Measurements from ENCODE around the gene RUNX1. TPM values are rescaled to one million over a fixed set of nuclear protein-coding genes. Genes with fewer than 3 reads are reported as not detected.

RUNX1 gene
- total RNA-seq, 2 donors from 2014 or later, result 4.9 to 12.5 TPM

DNA sequence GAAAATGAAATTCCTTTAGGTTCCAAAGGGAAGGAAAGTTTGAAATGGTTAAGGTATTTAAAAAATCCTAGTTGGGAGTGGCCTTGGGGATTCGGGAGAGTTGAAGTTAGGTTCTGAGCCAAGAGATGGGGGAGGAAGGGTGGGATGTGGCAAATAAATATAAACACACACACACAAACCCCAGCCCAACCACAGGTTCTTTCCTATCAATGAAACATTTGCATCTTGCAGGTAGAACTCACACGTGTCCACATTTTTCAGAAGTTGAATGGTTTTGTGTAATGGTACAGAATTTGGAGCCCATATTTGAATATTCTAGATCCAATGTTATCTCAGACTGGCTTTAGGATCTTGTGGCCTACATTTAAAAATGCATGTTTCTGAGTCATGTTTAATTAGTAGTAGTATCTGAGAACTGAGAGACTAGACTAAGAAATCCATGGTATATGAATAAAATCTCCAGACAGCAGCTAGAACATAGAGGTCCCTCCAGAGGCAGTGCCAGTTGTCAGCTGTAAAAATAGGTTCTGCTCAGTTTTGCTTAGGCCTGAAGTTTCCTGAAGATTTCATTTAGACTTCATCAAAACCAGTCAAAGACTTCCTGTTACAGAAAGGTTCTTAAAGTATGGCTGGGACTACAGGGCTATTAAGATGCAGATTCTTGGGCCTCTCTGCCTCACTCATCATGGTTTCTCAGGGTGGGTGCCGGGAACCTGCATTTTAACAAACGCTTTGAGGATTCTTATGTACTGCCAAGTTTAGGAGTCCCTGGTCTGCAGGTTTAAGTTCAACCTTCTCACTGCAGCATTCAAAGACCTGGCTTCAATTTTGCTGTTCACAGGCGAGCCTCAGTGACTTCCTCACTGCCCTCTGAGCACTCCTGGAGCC lies 21.3 kb downstream of the RUNX1 start:
- intact Hi-C loops (cut with DNase I), result no loop called here

DNA sequence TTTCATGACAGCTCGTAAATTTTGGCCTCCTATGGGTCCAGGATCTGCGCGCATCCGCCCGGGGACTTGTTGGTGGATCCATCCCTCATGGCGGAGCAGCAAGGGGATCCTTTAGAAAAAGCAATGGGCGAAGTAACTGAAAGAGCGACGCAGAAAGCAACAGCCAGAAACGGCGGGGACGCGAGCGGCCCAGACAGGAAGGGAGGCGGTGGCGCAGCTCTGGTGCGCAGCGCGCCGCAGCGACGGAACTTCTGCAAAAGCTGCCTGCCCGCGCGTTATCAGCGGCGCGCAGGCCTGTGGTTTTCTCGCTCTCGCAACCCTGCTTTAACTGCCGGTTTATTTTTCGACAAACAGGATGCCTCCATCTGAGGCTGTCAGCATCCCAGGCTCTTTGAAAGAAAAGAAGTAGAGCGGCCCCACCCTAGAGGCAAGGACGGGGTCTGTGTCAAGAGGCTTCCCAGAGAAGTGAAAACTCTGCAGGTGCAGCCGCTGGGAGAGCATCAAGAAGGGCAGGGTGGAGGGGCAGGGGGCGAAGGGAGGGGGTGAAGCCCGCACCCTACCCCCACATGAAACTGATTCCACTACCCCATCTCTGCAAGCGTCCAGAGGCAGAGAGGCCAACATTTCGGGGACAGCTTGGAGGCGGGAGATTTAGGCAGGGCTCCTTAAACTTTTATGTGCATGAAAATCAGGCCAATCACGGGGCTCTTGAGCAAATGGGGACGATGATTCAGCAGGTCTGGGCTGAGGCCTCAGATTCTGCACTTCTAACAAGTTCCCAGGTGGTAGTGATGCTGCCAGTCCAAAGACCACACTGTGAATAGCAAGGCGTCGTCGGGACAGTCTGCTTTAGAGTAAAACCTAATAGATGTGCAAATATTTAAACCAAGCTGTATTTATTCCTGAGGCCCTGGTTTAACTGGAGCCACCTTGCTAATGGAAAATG lies 22.2 kb downstream of the RUNX1 start:
- no peak overlapping the region for H3K4me3 ChIP-seq
- no peaks in the 10 kb centered on the region for H3K9me3 ChIP-seq
- no peaks in the 10 kb centered on the region for H3K27me3 ChIP-seq
- no peaks in the 10 kb centered on the region for H3K36me3 ChIP-seq (replicated peaks in 1 of 2; ENCODE audit: insufficient read depth in 1 of 2, low read depth in 2 of 2)
- intact Hi-C loops (cut with DNase I), result no loop called here
- peak overlapping the region in 2 of 4 donors; percentile 24 to 49 for H3K27ac ChIP-seq
- DNase-seq (peak in 2 of 4 donors; percentile 38 to 68), ATAC-seq (no peak)
- 42 to 66% methylated on average over 45 of the region's 45 CpGs for WGBS, 2 donors
- H3K4me1 ChIP-seq, result no peaks in the 10 kb centered on the region
- TF ChIP-seq, protein P1, sequence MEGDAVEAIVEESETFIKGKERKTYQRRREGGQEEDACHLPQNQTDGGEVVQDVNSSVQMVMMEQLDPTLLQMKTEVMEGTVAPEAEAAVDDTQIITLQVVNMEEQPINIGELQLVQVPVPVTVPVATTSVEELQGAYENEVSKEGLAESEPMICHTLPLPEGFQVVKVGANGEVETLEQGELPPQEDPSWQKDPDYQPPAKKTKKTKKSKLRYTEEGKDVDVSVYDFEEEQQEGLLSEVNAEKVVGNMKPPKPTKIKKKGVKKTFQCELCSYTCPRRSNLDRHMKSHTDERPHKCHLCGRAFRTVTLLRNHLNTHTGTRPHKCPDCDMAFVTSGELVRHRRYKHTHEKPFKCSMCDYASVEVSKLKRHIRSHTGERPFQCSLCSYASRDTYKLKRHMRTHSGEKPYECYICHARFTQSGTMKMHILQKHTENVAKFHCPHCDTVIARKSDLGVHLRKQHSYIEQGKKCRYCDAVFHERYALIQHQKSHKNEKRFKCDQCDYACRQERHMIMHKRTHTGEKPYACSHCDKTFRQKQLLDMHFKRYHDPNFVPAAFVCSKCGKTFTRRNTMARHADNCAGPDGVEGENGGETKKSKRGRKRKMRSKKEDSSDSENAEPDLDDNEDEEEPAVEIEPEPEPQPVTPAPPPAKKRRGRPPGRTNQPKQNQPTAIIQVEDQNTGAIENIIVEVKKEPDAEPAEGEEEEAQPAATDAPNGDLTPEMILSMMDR (IDR thresholded peaks at IDR 0.05), result no peak
- no peak for TF ChIP-seq POLR2A (IDR thresholded peaks at IDR 0.05)

More for the DNA sequence above, 21.3 kb downstream of the RUNX1 start:
- DNase-seq, result no peak
- no peak for TF ChIP-seq POLR2A (IDR thresholded peaks at IDR 0.05)
- TF ChIP-seq, protein P1 (IDR thresholded peaks at IDR 0.05), result no peak
- Histone ChIP-seq H3K4me3 (no peak overlapping the region), H3K27me3 (no peaks in the 10 kb centered on the region), H3K9me3 (no peaks in the 10 kb centered on the region), H3K36me3 (replicated peaks in 1 of 2; ENCODE audit: insufficient read depth in 1 of 2, low read depth in 2 of 2) (no peaks in the 10 kb centered on the region), H3K4me1 (no peaks in the 10 kb centered on the region), H3K27ac (no peak overlapping the region)
- no peak for ATAC-seq
- 59 to 67% methylated on average over 5 of the region's 5 CpGs for WGBS, 2 donors

DNA sequence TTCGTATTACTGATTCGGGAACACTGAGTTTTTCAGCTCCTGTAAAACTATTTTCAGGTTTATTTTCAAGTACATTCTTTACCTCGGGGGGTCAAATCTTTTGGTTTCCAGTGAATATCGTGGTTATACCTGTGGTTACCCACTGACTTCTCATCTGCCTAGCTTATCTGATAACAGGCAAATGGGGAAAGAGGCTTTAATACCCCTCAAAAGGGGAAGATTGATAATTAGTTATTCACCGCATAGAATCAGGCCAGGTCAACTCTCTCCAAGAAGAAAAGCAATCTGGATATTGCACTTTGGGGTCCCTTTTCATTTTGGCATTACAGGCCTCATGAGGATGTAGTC lies 23.0 kb downstream of the RUNX1 start:
- no peak overlapping the region for H3K4me3 ChIP-seq
- no peak for ATAC-seq
- WGBS, 2 donors, result 67 to 73% methylated on average over 5 of the region's 5 CpGs

DNA sequence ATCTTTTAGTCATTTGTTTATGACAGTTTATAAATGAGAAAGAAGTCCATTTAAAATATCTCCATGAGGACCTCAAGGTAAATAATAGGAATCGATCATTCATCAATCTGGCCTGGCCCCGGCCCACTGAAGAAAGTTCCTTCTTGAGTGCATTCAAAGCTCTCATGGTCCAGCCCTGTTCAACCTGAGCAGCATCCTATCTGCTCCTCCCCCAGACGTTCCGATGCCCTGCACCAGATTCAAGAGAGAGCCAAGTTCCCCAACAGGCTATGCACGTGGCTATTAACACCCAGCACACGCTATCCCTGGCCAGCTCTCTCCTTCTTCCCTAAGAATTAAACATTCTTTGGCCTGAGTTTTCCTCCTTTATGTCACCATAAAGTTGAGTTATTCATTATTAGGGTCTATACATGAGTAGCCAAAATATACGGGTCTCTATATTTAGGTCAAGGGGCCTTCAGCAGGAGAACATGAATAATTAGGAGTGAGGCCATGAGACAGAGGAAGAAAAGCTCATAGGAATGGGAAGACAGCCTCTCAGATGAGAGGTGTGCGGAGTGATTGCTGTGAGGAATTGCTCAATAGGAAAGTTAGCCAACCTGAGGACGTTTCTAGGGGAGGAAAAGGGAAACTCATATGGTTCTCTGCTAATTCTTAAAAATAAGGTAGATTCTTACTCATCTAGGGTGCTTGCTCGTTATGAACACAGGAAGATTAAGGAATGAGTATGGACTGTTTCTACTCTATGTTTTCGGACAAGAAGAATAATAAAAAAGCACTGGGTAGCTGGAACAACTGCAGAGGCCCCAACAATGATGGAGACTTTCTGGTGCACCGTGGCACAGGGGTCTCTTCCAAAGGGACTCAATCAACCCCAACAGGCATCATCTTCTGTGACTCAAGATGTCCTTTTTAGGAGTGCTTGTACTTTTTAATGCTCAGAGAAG lies 23.6 kb downstream of the RUNX1 start:
- ATAC-seq, result no peak
- TF ChIP-seq, protein P1 (IDR thresholded peaks at IDR 0.05), result no peak
- TF ChIP-seq POLR2A (IDR thresholded peaks at IDR 0.05), result no peak

More for the DNA sequence above, 23.0 kb downstream of the RUNX1 start:
- Histone ChIP-seq H3K4me1 (no peaks in the 10 kb centered on the region), H3K27ac (peak overlapping the region in 1 of 4 donors; percentile 49), H3K9me3 (no peaks in the 10 kb centered on the region), H3K27me3 (no peaks in the 10 kb centered on the region), H3K36me3 (replicated peaks in 1 of 2; ENCODE audit: insufficient read depth in 1 of 2, low read depth in 2 of 2) (no peaks in the 10 kb centered on the region)
- intact Hi-C loops (cut with DNase I), result no loop called here
- TF ChIP-seq, protein P1 (IDR thresholded peaks at IDR 0.05), result no peak
- TF ChIP-seq POLR2A (IDR thresholded peaks at IDR 0.05), result no peak
- no peak for DNase-seq

More for the DNA sequence above, 23.6 kb downstream of the RUNX1 start:
- Histone ChIP-seq H3K36me3 (replicated peaks in 1 of 2; ENCODE audit: insufficient read depth in 1 of 2, low read depth in 2 of 2) (no peaks in the 10 kb centered on the region), H3K9me3 (no peaks in the 10 kb centered on the region), H3K4me3 (no peak overlapping the region), H3K4me1 (no peaks in the 10 kb centered on the region), H3K27ac (no peak overlapping the region), H3K27me3 (no peaks in the 10 kb centered on the region)
- intact Hi-C loops (cut with DNase I), result no loop called here
- WGBS, 2 donors, result 75 to 77% methylated on average over 12 of the region's 12 CpGs
- no peak for DNase-seq
